Vagina (tissue), 2 donors: ENCODE results near the gene APH1A. TPM values are rescaled to one million over a fixed set of nuclear protein-coding genes. Genes with fewer than 3 reads are reported as not detected.

ENCODE experiments used
- DNase-seq, 2 donors: peaks; one replicate each; pipeline ENCODE4 v3.0.0-alpha.2; 2017; ENCODE audit errors: extremely low spot score in 2 of 2
- H3K27ac ChIP-seq: fragments of 200-600 bp; sonication (generic); one replicate; pipeline ENCODE4 v1.5.1; 2019
- H3K27me3 ChIP-seq: fragments of 200-600 bp; sonication (generic); one replicate; pipeline ENCODE4 v1.5.1; 2019
- H3K36me3 ChIP-seq, 2 donors: fragments of 200-600 bp; sonication (generic); one replicate each; pipeline ENCODE4 v1.5.1; 2017 to 2019
- H3K4me1 ChIP-seq: fragments of 200-600 bp; sonication (generic); one replicate; pipeline ENCODE4 v1.5.1; 2019
- H3K4me3 ChIP-seq, 2 donors: fragments of 200-600 bp; sonication (generic); 1 replicate in 1 of 2; 2 replicates in 1 of 2; pipeline ENCODE4 v1.5.1; 2016 to 2019
- H3K9me3 ChIP-seq: fragments of 200-600 bp; sonication (generic); one replicate; pipeline ENCODE4 v1.5.1; 2019
- POLR2A ChIP-seq, 2 donors: fragments of 450-650 bp; IDR thresholded peaks; one replicate each; pipeline ENCODE4 v1.6.1; 2017; ENCODE audit warnings: antibody characterized with exemption in 2 of 2, mild to moderate bottlenecking in 2 of 2, moderate library complexity in 2 of 2
- POLR2AphosphoS5 ChIP-seq, 2 donors: sonication (generic); formaldehyde crosslinking; IDR thresholded peaks; one replicate each; pipeline ENCODE4 v1.9.0; 2017; ENCODE audit warnings: antibody characterized with exemption in 2 of 2, mild to moderate bottlenecking in 2 of 2, low read depth in 1 of 2; ENCODE audit not compliant: insufficient read depth in 1 of 2
- intact Hi-C: fragments of 100-400 bp; cut with DNase I; formaldehyde crosslinking; loops from one replicate; pipeline ENCODE4 v1.15.1; 2023
- total RNA-seq: library from RNA; depleted of rRNA; stranded (reverse); fragments of >200 nt; gene quantifications from one replicate; pipeline ENCODE4 v1.2.3, GENCODE V29; 2016
- TF ChIP-seq, protein P1 (sequence below), 3 experiments: fragments of 450-650 bp in 2 of 3; fragments of 200-600 bp in 1 of 3; sonication (generic) in 1 of 3; IDR thresholded peaks; one replicate each; pipeline ENCODE4 v1.5.1; 2017 to 2019; ENCODE audit warnings: antibody characterized with exemption in 3 of 3, mild to moderate bottlenecking in 2 of 3, moderate library complexity in 2 of 3

Gene APH1A
- total RNA-seq, 1 donor from 2014 or later: 52.8 TPM

- TF ChIP-seq, protein P1, sequence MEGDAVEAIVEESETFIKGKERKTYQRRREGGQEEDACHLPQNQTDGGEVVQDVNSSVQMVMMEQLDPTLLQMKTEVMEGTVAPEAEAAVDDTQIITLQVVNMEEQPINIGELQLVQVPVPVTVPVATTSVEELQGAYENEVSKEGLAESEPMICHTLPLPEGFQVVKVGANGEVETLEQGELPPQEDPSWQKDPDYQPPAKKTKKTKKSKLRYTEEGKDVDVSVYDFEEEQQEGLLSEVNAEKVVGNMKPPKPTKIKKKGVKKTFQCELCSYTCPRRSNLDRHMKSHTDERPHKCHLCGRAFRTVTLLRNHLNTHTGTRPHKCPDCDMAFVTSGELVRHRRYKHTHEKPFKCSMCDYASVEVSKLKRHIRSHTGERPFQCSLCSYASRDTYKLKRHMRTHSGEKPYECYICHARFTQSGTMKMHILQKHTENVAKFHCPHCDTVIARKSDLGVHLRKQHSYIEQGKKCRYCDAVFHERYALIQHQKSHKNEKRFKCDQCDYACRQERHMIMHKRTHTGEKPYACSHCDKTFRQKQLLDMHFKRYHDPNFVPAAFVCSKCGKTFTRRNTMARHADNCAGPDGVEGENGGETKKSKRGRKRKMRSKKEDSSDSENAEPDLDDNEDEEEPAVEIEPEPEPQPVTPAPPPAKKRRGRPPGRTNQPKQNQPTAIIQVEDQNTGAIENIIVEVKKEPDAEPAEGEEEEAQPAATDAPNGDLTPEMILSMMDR (IDR thresholded peaks at IDR 0.05): no peak
- no peak for TF ChIP-seq POLR2AphosphoS5 (IDR thresholded peaks at IDR 0.05; ENCODE audit: insufficient read depth in 1 of 2, low read depth in 1 of 2)
- H3K4me1 ChIP-seq: no peaks in the 10 kb centered on the region
- H3K27me3 ChIP-seq: no peaks in the 10 kb centered on the region
- H3K4me3 ChIP-seq: no peak overlapping the region
- no peaks in the 10 kb centered on the region for H3K9me3 ChIP-seq
- H3K36me3 ChIP-seq: peaks cover 0 to 20% of the 10 kb centered on the region in 2 donors
- intact Hi-C loops: no loop called here
- no peak for DNase-seq
- H3K27ac ChIP-seq: no peak overlapping the region
These were observed 33.5 kb upstream of the APH1A start for GRCh38 chr1:150302338-150302737.

- Histone ChIP-seq H3K27ac (no peak overlapping the region), H3K36me3 (peaks cover 0 to 33% of the 10 kb centered on the region in 2 donors)
These were observed 30.9 kb upstream of the APH1A start for GRCh38 chr1:150299716-150300115.

DNA sequence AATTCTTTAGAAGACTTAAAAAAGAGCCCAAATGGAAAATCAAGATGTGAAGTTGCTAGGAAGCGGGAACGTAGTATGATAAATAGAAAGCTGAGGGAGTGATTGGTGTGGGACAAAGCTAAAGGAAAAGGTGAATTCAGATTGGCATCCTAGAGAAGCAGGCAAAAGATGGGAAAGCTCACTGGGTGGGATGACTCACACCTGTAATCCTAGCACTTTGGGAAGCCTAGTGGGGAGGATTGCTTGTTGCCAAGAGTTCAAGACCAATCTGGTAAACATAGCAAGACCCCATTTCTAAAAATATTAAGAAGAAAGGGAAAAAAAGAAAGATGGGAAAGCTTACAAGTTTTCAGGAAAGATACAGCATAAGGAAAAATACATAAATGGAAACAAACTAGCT lies 26.7 kb upstream of the APH1A start:
- Histone ChIP-seq H3K27me3 (no peaks in the 10 kb centered on the region), H3K36me3 (peaks cover 0 to 24% of the 10 kb centered on the region in 2 donors)

More at GRCh38 chr1:150299716-150300115, 30.9 kb upstream of the APH1A start:
- H3K4me3 ChIP-seq: no peak overlapping the region
- intact Hi-C loops: no loop called here
- no peak for DNase-seq
- no peaks in the 10 kb centered on the region for H3K9me3 ChIP-seq
- peaks cover 6% of the 10 kb centered on the region for H3K4me1 ChIP-seq
- H3K27me3 ChIP-seq: no peaks in the 10 kb centered on the region
- no peak for TF ChIP-seq POLR2A (IDR thresholded peaks at IDR 0.05)

DNA sequence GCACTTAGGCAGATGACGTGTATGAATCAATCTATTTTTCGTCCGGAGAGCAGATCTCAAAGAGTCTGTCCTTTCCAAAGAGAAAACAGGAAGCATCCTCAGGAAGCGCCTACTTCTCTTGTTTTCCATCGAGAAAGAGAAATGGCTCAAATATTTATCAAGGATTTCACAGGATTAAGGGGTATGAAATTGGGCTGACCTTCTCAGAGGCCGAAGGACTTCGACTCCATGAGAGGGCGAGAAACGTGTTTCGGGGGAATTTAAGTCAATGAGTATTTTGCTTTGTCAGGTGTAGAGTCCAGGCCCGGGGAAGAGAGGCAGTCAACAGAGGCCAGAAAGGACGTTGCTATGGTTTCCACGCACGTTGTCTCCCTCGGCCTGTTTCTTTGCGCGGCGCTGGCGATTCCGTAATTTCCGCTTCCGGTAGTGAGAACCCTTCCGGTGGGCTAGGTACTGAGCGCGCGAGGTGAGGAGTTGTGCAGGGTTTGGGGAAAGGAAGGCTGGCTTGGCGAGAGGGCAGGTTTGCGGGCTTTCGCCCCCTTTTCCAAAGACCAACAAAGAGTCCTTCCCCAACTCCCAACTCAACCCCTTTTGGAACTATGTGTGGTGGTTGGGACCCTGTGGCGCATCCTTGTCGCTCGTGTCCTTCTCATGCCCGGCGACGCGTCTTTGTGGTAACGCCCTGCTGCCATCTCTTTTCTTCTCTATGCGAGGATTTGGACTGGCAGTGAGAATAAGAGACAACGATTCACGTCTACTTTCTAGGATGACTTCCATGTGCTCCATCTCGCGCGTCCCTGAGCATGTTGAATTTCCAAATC lies 24.8 kb upstream of the APH1A start, which contains the start of gene MRPS21:
Gene MRPS21, plus strand, starts transcription at position 429 of the 821 bp plus-strand sequence. CDS start 506 bp downstream, outside the sequence.
- peak in 1 of 2 donors; percentile 88 for DNase-seq
- Histone ChIP-seq H3K9me3 (no peaks in the 10 kb centered on the region), H3K27me3 (no peaks in the 10 kb centered on the region), H3K4me3 (peak within 1 kb of the TSS; percentile 70 to 72), H3K27ac (peak within 1 kb of the TSS; percentile 79), H3K36me3 (peaks cover 0 to 14% of the 10 kb centered on the region in 2 donors), H3K4me1 (peaks cover 20% of the 10 kb centered on the region)
- intact Hi-C loops: no loop called here
- peak; percentile 84 to 90 for TF ChIP-seq POLR2AphosphoS5 (IDR thresholded peaks at IDR 0.05; ENCODE audit: insufficient read depth in 1 of 2, low read depth in 1 of 2)
- peak in 1 of 2 donors; percentile 24 for TF ChIP-seq POLR2A (IDR thresholded peaks at IDR 0.05)
- TF ChIP-seq, protein P1 (IDR thresholded peaks at IDR 0.05): no peak

More for the DNA sequence above, 26.7 kb upstream of the APH1A start:
- H3K4me3 ChIP-seq: no peak overlapping the region
- H3K27ac ChIP-seq: no peak overlapping the region
- TF ChIP-seq POLR2A (IDR thresholded peaks at IDR 0.05): no peak
- no peak for TF ChIP-seq POLR2AphosphoS5 (IDR thresholded peaks at IDR 0.05; ENCODE audit: insufficient read depth in 1 of 2, low read depth in 1 of 2)
- TF ChIP-seq, protein P1 (IDR thresholded peaks at IDR 0.05): no peak
- intact Hi-C loops: no loop called here
- DNase-seq: no peak
- H3K9me3 ChIP-seq: no peaks in the 10 kb centered on the region
- peaks cover 20% of the 10 kb centered on the region for H3K4me1 ChIP-seq

- Histone ChIP-seq H3K4me1 (peaks cover 8% of the 10 kb centered on the region), H3K4me3 (no peak overlapping the region), H3K27me3 (no peaks in the 10 kb centered on the region), H3K36me3 (peaks cover 0 to 8% of the 10 kb centered on the region in 2 donors), H3K9me3 (no peaks in the 10 kb centered on the region), H3K27ac (no peak overlapping the region)
- intact Hi-C loops: no loop called here
- TF ChIP-seq, protein P1 (IDR thresholded peaks at IDR 0.05): no peak
- TF ChIP-seq POLR2A (IDR thresholded peaks at IDR 0.05): no peak
- no peak for TF ChIP-seq POLR2AphosphoS5 (IDR thresholded peaks at IDR 0.05; ENCODE audit: insufficient read depth in 1 of 2, low read depth in 1 of 2)
- no peak for DNase-seq
These were observed 20.0 kb upstream of the APH1A start for GRCh38 chr1:150288822-150289221.
